Renal pelvis (tissue), 4 donors: ENCODE data around the gene CEP95. TPM values are rescaled to one million over a fixed set of nuclear protein-coding genes. Genes with fewer than 3 reads are reported as not detected.

Experiments used
- DNase-seq: peaks from one replicate; pipeline ENCODE4 v3.0.0-alpha.2; 2013
- polyA plus RNA-seq, 3 donors: library from polyadenylated mRNA; unstranded; fragments of 120-200 nt; gene quantifications; one replicate each; pipeline ENCODE4 v1.2.1, GENCODE V29; 2013; ENCODE audit not compliant: insufficient read length in 3 of 3

CEP95 gene
- polyA plus RNA-seq, 3 donors, result 78.0 to 166 (median 152) TPM

GRCh38 chr17:64508683-64509082 lies 1.9 kb downstream of the CEP95 start:
- DNase-seq, result no peak

DNA sequence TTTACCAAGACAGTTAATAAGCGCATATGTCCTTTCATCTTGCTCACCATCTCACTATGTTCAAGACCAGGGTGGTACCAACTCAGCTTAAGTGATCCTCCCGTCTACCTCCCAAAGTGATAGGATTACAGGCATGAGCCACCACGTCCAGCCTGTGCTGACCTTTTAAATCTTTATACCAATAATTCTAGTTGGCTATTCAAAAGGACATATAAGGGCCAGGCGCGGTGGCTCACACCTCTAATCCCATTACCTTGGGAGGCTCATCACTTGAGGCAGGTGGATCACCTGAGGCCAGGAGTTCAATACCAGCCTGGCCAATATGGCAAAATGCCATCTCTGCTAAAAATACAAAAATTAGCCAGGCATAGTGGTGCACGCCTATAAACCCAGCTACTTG lies 2.4 kb downstream of the CEP95 start:
- DNase-seq, result no peak

DNA sequence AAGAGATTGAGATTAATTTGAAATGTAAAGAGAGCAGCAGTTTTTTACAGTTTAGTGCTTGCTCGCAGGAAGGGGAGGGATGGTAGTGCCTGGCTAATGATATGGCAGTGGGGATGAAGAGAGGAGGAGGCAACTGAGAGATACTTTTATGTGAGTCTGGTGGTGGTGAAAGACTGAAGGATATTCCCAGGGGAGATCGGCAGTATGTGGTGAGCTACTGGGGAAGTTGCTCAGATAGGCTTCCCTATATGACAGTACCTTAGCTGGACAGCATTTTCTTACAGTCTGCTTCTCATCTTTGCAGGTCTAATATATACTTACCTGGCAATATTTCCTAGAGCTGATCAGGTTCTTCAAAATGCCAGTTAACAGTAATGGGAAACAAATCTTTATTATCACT lies 8.6 kb downstream of the CEP95 start:
- no peak for DNase-seq

GRCh38 chr17:64515829-64516228 lies 9.1 kb downstream of the CEP95 start:
- DNase-seq, result no peak

DNA sequence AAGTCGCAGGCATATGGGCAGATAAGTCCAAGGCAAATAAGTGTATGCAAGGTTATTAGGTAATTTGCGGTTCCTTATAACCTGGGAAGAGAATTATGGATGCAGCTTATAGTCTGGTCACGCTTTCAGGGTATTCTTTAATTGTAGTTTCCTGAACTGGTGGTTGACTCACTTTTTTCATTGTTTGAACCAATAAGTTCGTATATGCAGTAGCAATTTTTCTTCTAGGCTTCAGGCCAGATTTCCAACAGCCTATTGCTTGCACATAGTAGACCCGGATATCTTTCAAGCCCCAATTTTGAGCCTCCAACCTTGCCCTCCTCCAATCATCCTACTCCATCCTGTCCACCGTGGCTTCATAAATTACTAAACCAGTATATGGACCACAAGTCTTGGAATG lies 12.8 kb downstream of the CEP95 start:
- no peak for DNase-seq

DNA sequence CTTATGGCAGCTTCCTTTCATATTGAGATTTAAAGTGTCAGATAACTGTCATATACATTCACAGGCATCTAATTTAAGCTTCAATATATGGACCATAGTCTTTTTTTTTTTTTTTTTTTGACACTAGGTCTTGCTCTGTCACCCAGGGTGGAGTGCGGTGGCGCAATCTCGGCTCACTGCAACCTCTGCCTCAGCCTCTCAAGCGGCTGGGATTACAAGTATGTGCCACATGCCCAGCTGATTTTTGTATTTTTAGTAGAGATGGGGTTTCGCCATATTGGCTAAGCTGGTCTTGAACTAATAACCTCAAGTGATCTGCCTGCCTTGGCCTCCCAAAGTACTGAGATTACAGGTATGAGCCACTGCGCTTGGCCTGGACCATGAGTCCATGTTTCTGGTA lies 13.6 kb downstream of the CEP95 start:
- DNase-seq, result no peak

- DNase-seq, result no peak
These were observed 21.1 kb downstream of the CEP95 start for GRCh38 chr17:64527914-64528313.

GRCh38 chr17:64529221-64529620 lies 22.4 kb downstream of the CEP95 start:
- no peak for DNase-seq

DNA sequence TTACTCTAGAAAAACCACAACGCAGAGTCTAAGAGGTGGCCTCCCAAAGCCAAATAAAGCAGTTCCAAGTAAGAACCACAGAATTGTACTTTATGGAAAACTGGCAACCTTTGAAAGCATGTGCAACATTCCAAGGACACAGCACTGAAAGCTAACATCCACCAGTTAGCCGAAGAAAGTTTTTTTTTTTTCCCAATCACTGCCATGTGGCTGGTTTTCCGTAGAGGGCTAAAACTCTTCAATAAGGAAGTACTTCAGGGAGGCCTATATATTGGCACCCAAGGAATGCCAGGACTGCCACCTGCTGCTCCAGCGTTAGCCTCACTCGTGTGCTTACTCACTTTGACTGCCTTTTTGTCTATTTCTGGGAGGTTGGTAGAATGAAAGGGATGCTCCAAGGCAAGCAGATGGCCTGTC lies 25.2 kb downstream of the CEP95 start:
- no peak for DNase-seq

DNA sequence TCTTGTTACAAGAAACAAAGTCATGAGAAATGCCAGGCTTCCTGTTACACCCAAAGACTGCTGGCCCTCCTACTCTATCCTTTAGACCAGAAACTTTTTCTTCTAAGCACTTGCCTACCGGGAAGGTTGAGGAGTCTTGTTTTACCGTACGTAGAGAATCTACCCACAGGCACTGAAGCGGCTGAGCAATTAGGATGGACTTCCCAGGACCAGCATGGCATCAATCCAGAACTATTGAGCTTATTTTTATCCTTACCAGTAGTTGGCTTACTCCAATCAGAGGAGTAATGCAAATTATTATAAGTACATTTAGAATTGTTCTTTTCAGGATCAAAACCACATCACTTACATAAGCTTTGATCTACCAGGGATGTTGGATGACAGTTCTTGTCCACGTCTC lies 25.6 kb downstream of the CEP95 start:
- no peak for DNase-seq

DNA sequence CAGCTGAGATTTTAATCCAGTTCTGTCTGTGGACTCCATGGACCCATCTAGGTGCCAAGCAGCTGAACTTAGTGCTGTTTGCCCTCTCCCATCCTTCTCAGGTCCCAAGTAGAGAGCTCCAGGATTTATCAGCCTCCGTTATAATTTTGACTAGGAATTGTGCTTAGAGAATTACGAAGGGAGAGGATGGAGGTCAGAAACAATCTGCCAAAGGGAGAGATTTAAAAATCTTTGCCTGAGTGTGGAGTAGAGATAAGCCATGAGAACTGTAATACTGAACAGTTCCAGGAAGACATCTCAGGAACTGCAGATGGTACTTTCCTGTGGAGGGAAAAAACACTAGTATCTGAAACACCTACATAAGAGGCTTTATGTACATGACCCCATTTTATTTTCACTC lies 27.0 kb downstream of the CEP95 start:
- no peak for DNase-seq

DNA sequence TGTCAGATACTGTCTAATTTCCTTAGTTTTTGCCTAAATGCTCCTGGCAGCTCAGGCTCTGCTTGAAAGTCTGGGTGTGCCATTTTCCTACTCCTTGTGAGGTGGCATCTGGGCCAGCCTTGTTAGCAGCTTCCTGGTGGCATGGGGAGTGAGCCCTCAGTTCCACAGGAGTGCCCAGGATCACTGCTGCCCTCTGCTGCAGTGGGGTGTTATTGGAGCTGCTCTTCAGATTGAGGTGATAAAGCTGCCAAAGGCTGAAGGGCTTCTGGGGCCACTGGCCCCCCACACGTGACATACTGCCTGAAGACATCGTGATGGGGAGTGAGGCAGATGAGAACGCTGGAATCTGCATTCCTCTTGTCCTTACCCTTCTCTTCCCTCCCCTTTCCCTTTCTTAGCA lies 27.4 kb downstream of the CEP95 start:
- no peak for DNase-seq

GRCh38 chr17:64535357-64535756 lies 28.6 kb downstream of the CEP95 start:
- DNase-seq, result no peak

- no peak for DNase-seq
These were observed 30.1 kb downstream of the CEP95 start for GRCh38 chr17:64536913-64537312.

GRCh38 chr17:64537488-64537887 lies 30.7 kb downstream of the CEP95 start:
- no peak for DNase-seq

GRCh38 chr17:64538508-64539130 lies 31.8 kb downstream of the CEP95 start:
- no peak for DNase-seq

DNA sequence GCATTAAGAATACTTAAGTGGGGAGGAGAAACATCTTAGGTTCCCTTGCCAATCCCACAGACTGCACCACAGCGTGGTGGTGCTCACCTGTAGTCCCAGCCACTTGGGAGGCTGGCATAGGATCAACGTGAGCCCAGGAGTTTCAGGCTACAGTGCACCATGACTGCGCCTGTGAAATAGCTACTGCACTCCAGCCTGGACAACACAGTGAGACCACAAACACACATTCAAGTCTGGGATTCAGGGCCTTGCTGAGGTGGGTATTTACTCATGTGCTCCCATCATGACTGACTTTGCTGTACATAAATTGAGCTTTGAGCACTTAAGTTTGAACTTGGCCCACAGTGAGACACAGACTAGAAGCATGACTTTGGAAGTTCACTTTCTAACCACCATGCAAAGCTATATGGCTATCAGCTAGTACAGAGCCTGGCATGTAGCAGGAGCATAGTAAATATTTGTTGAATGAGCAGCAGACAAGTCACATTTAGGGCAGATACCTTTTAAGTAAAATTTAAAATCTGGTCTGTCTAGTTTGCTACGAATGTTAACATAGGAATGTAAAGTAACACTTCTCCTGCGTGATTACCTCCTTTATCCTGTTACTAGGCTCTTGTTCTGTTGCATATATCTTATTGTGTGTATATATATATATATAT lies 33.5 kb downstream of the CEP95 start:
- no peak for DNase-seq

DNA sequence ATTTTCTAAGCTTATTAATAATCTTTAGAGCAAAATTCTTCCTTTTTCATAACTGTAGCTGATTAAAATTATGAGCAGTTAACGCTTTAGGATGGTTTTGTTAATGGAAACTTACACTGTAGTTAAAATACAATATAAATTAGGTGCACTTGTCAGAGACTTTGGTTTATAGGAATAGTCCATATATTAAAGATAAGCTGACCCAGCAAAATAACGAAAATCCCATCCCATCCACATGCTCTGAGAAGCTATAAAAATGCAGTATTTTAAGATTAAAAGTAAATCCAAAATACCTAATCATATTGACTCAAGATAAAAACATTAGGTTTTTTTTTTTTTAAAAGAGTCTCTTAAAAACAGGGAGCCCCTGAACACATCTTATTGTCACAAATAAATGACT lies 38.0 kb downstream of the CEP95 start:
- DNase-seq, result no peak

GRCh38 chr17:64546716-64547115 lies 39.9 kb downstream of the CEP95 start:
- no peak for DNase-seq

DNA sequence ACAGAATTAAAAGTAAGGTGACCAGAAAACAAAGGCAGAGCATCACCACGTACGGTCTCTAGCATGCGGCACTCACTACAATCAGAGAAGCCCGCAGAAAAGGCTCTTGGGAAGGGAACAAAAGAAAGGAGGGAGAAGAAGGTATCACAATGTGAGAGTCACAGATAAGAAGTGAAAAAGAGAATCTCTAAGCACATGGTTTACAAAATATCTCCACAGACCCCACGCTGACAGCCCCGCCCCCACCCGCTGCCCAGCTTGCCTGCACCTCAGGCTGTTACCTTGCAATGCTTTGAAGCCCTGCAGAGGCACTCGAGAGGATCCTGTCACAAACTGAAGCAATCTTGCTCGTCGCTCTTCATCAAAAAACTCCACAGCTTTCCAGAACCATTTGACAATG lies 40.5 kb downstream of the CEP95 start:
- no peak for DNase-seq

GRCh38 chr17:64551461-64551860 lies 44.7 kb downstream of the CEP95 start:
- DNase-seq, result no peak

GRCh38 chr17:64554028-64554637 lies 47.4 kb downstream of the CEP95 start:
- DNase-seq, result no peak

GRCh38 chr17:64555281-64555680 lies 48.5 kb downstream of the CEP95 start:
- no peak for DNase-seq

GRCh38 chr17:64564098-64564497 lies 57.3 kb downstream of the CEP95 start:
- no peak for DNase-seq
